Duodenal mucosa (tissue), 2 donors: Measurements from ENCODE around the gene TSC2.
A peak's percentile ranks its signal among the peaks of the same experiment; 100 is the strongest.

Experiments used
- H3K27ac ChIP-seq: one replicate; pipeline ENCODE4 v1.7.0; 2013; ENCODE audit warnings: low read depth, low read length
- H3K27me3 ChIP-seq, 2 donors: one replicate each; pipeline ENCODE4 v1.7.0; 2013; ENCODE audit warnings: low read length in 2 of 2, control low read depth in 1 of 2; ENCODE audit not compliant: insufficient read depth in 2 of 2, control insufficient read depth in 1 of 2
- H3K36me3 ChIP-seq, 2 donors: one replicate each; pipeline ENCODE4 v1.7.0; 2013; ENCODE audit warnings: low read length in 2 of 2, control low read depth in 1 of 2; ENCODE audit not compliant: insufficient read depth in 2 of 2, control insufficient read depth in 1 of 2
- H3K4me1 ChIP-seq, 2 donors: one replicate each; pipeline ENCODE4 v1.7.0; 2013; ENCODE audit warnings: low read length in 2 of 2, control low read depth in 1 of 2; ENCODE audit not compliant: insufficient read depth in 2 of 2, control insufficient read depth in 1 of 2
- H3K4me3 ChIP-seq, 2 donors: one replicate each; pipeline ENCODE4 v1.7.0; 2013; ENCODE audit warnings: low read length in 2 of 2, low read depth in 1 of 2
- H3K9ac ChIP-seq, 2 donors: one replicate each; pipeline ENCODE4 v1.7.0; 2013; ENCODE audit warnings: low read length in 2 of 2, low read depth in 1 of 2
- H3K9me3 ChIP-seq, 2 donors: one replicate each; pipeline ENCODE4 v1.7.0; 2013; ENCODE audit warnings: low read length in 2 of 2, control low read depth in 1 of 2; ENCODE audit not compliant: control insufficient read depth in 1 of 2

The TSC2 gene

GRCh38 chr16:2003827-2004641 is 43.8 kb upstream of the TSC2 start:
- Histone ChIP-seq H3K4me3 (peak overlapping the region in 1 of 2 donors; percentile 7), H3K27ac (peak overlapping the region; percentile 20), H3K9ac (no peak overlapping the region), H3K9me3 (no peaks in the 10 kb centered on the region), H3K27me3 (no peaks in the 10 kb centered on the region), H3K36me3 (peaks cover 16 to 50% of the 10 kb centered on the region in 2 donors), H3K4me1 (peaks cover 28 to 36% of the 10 kb centered on the region in 2 donors)

GRCh38 chr16:2004795-2005517 is 42.8 kb upstream of the TSC2 start:
- Histone ChIP-seq H3K36me3 (peaks cover 16 to 41% of the 10 kb centered on the region in 2 donors), H3K4me1 (peaks cover 28 to 37% of the 10 kb centered on the region in 2 donors), H3K27ac (no peak overlapping the region), H3K9me3 (no peaks in the 10 kb centered on the region), H3K9ac (no peak overlapping the region), H3K27me3 (no peaks in the 10 kb centered on the region), H3K4me3 (no peak overlapping the region)

GRCh38 chr16:2005646-2006045 is 42.1 kb upstream of the TSC2 start:
- H3K36me3 ChIP-seq, result peaks cover 16 to 35% of the 10 kb centered on the region in 2 donors
- H3K27me3 ChIP-seq, result no peaks in the 10 kb centered on the region
- H3K4me1 ChIP-seq, result peaks cover 34 to 43% of the 10 kb centered on the region in 2 donors
- no peak overlapping the region for H3K4me3 ChIP-seq
- no peaks in the 10 kb centered on the region for H3K9me3 ChIP-seq
- no peak overlapping the region for H3K9ac ChIP-seq
- H3K27ac ChIP-seq, result no peak overlapping the region

GRCh38 chr16:2006317-2006716 is 41.5 kb upstream of the TSC2 start:
- Histone ChIP-seq H3K4me1 (peaks cover 35 to 44% of the 10 kb centered on the region in 2 donors), H3K27ac (no peak overlapping the region), H3K9ac (no peak overlapping the region), H3K4me3 (no peak overlapping the region), H3K27me3 (no peaks in the 10 kb centered on the region), H3K36me3 (peaks cover 12 to 28% of the 10 kb centered on the region in 2 donors), H3K9me3 (no peaks in the 10 kb centered on the region)

GRCh38 chr16:2007081-2007836 is 40.5 kb upstream of the TSC2 start:
- no peaks in the 10 kb centered on the region for H3K9me3 ChIP-seq
- peaks cover 35 to 44% of the 10 kb centered on the region in 2 donors for H3K4me1 ChIP-seq
- no peaks in the 10 kb centered on the region for H3K27me3 ChIP-seq
- peak overlapping the region; percentile 79 to 83 for H3K4me3 ChIP-seq
- peaks cover 2 to 19% of the 10 kb centered on the region in 2 donors for H3K36me3 ChIP-seq
- peak overlapping the region; percentile 87 to 92 for H3K9ac ChIP-seq
- H3K27ac ChIP-seq, result no peak overlapping the region

- Histone ChIP-seq H3K9me3 (no peaks in the 10 kb centered on the region), H3K36me3 (peaks cover 0 to 10% of the 10 kb centered on the region in 2 donors), H3K27me3 (no peaks in the 10 kb centered on the region), H3K9ac (peak overlapping the region; percentile 87 to 92), H3K4me1 (peaks cover 35 to 44% of the 10 kb centered on the region in 2 donors), H3K4me3 (peak overlapping the region; percentile 79 to 83), H3K27ac (peak overlapping the region; percentile 70)
Measured at GRCh38 chr16:2008009-2008526, 39.7 kb upstream of the TSC2 start.

GRCh38 chr16:2008631-2009163 is 39.1 kb upstream of the TSC2 start:
- H3K36me3 ChIP-seq, result peaks cover 0 to 4% of the 10 kb centered on the region in 2 donors
- no peaks in the 10 kb centered on the region for H3K9me3 ChIP-seq
- H3K4me3 ChIP-seq, result peak overlapping the region; percentile 79 to 83
- H3K27ac ChIP-seq, result peak overlapping the region; percentile 70
- H3K4me1 ChIP-seq, result peaks cover 35 to 44% of the 10 kb centered on the region in 2 donors
- no peaks in the 10 kb centered on the region for H3K27me3 ChIP-seq
- H3K9ac ChIP-seq, result peak overlapping the region; percentile 87 to 92

GRCh38 chr16:2009164-2009711 is 38.5 kb upstream of the TSC2 start:
- Histone ChIP-seq H3K27ac (peak overlapping the region; percentile 70), H3K27me3 (no peaks in the 10 kb centered on the region), H3K4me1 (peaks cover 31 to 39% of the 10 kb centered on the region in 2 donors), H3K9ac (peak overlapping the region; percentile 87 to 92), H3K9me3 (no peaks in the 10 kb centered on the region), H3K4me3 (peak overlapping the region; percentile 79 to 83), H3K36me3 (peaks cover 0 to 4% of the 10 kb centered on the region in 2 donors)

- H3K9me3 ChIP-seq, result no peaks in the 10 kb centered on the region
- H3K27ac ChIP-seq, result peak within 1 kb of the TSS; percentile 70
- H3K27me3 ChIP-seq, result no peaks in the 10 kb centered on the region
- peak within 1 kb of the TSS; percentile 79 to 84 for H3K4me3 ChIP-seq
- peaks cover 29 to 33% of the 10 kb centered on the region in 2 donors for H3K4me1 ChIP-seq
- H3K9ac ChIP-seq, result peak within 1 kb of the TSS; percentile 87 to 92
- H3K36me3 ChIP-seq, result peaks cover 0 to 4% of the 10 kb centered on the region in 2 donors
Measured at GRCh38 chr16:2009791-2010510, 37.8 kb upstream of the TSC2 start, which contains the start of gene ZNF598. Gene ZNF598, minus strand, starts transcription at chr16:2009821.
